HepG2 (cell line): ENCODE results near the gene RIMBP3C. TPM values are rescaled to one million over a fixed set of nuclear protein-coding genes. Genes with fewer than 3 reads are reported as not detected.
A peak's percentile ranks its signal among the peaks of the same experiment; 100 is the strongest.

ENCODE experiments used
- AGO1 ChIP-seq: fragments of 200-400 bp; formaldehyde crosslinking; IDR thresholded peaks from 2 replicates; pipeline ENCODE4 v1.6.1; 2017; ENCODE audit warnings: mild to moderate bottlenecking, low read depth, low read length, moderate library complexity; ENCODE audit not compliant: poor library complexity, severe bottlenecking
- FOSL2 ChIP-seq: sonication (generic); formaldehyde crosslinking; IDR thresholded peaks from 2 replicates; pipeline ENCODE4 v1.4.0; 2020; ENCODE audit warnings: missing genetic modification reagents
- HOXA9 ChIP-seq: sonication (generic); formaldehyde crosslinking; IDR thresholded peaks from 2 replicates; pipeline ENCODE4 v1.8.1; 2022; ENCODE audit warnings: missing genetic modification reagents, mild to moderate bottlenecking, moderate library complexity, borderline replicate concordance
- NCOA2 ChIP-seq: sonication (generic); formaldehyde crosslinking; IDR thresholded peaks from 2 replicates; pipeline ENCODE4 v1.8.0; 2022; ENCODE audit warnings: inconsistent platforms
- NFE2 ChIP-seq: sonication (generic); formaldehyde crosslinking; IDR thresholded peaks from 2 replicates; pipeline ENCODE4 v1.4.0; 2020; ENCODE audit warnings: missing genetic modification reagents
- SP4 ChIP-seq: sonication (generic); formaldehyde crosslinking; IDR thresholded peaks from 2 replicates; pipeline ENCODE4 v1.8.1; 2023; ENCODE audit warnings: mild to moderate bottlenecking, missing genetic modification reagents
- ZNF12 ChIP-seq: sonication (generic); formaldehyde crosslinking; IDR thresholded peaks from 2 replicates; pipeline ENCODE4 v1.5.0; 2020; ENCODE audit warnings: missing genetic modification reagents
- ZNF260 ChIP-seq: sonication (generic); formaldehyde crosslinking; IDR thresholded peaks from 2 replicates; pipeline ENCODE4 v1.4.0; 2020; ENCODE audit warnings: missing genetic modification reagents, low read depth, mild to moderate bottlenecking, borderline replicate concordance
- ZNF543 ChIP-seq: sonication (generic); formaldehyde crosslinking; IDR thresholded peaks from 2 replicates; pipeline ENCODE4 v1.4.0; 2020; ENCODE audit warnings: mild to moderate bottlenecking, missing genetic modification reagents
- ZNF550 ChIP-seq: sonication (generic); formaldehyde crosslinking; IDR thresholded peaks from 2 replicates; pipeline ENCODE4 v1.4.0; 2020; ENCODE audit warnings: mild to moderate bottlenecking, missing genetic modification reagents, borderline replicate concordance
- ZNF552 ChIP-seq: sonication (generic); formaldehyde crosslinking; IDR thresholded peaks from 2 replicates; pipeline ENCODE4 v1.9.0; 2022; ENCODE audit warnings: missing genetic modification reagents, mild to moderate bottlenecking, borderline replicate concordance
- polyA plus RNA-seq, 8 experiments: library from polyadenylated mRNA; depleted of rRNA in 3 of 8; stranded (reverse) in 7 of 8; unstranded in 1 of 8; fragments of >200 nt; fragmentation: Illumina TruSeq in 4 of 8; extraction: Trizol in 4 of 8; gene quantifications; 2 replicates each; pipeline versions ENCODE4 v1.2.1 to v1.2.3, GENCODE V29; 2011 to 2016; ENCODE audit warnings: low read depth in 4 of 8, missing spikeins in 1 of 8, mixed read lengths in 1 of 8; ENCODE audit not compliant: insufficient read depth in 1 of 8
- total RNA-seq, 5 experiments: library from RNA; depleted of rRNA; stranded (reverse); fragments of >200 nt; fragmentation: Illumina TruSeq; extraction: Trizol; gene quantifications; 2 replicates each; pipeline ENCODE4 v1.2.3, GENCODE V29; 2016; ENCODE audit warnings: low read depth in 1 of 5
- TF ChIP-seq, protein P1 (sequence below): sonication (generic); formaldehyde crosslinking; IDR thresholded peaks from 2 replicates; pipeline ENCODE4 v1.8.1; 2023; ENCODE audit warnings: missing genetic modification reagents, mild to moderate bottlenecking, borderline replicate concordance
- TF ChIP-seq, protein P2 (sequence below): sonication (generic); formaldehyde crosslinking; IDR thresholded peaks from 2 replicates; pipeline ENCODE4 v1.5.1; 2020; ENCODE audit warnings: missing genetic modification reagents, mild to moderate bottlenecking, borderline replicate concordance
- TF ChIP-seq, protein P3 (sequence below): sonication (generic); formaldehyde crosslinking; IDR thresholded peaks from 2 replicates; pipeline ENCODE4 v1.4.0; 2020; ENCODE audit warnings: missing genetic modification reagents
- TF ChIP-seq, protein P4 (sequence below), 2 experiments: sonication (generic) in 1 of 2; formaldehyde crosslinking in 1 of 2; IDR thresholded peaks; 2 replicates each; pipeline versions ENCODE4 v1.4.0 to v1.6.1; 2016 to 2020; ENCODE audit warnings: borderline replicate concordance in 1 of 2, low read depth in 1 of 2, mild to moderate bottlenecking in 1 of 2, missing genetic modification reagents in 1 of 2
- TF ChIP-seq, protein P5 (sequence below): sonication (generic); formaldehyde crosslinking; IDR thresholded peaks from 2 replicates; pipeline ENCODE4; 2020; ENCODE audit warnings: missing genetic modification reagents, mild to moderate bottlenecking, borderline replicate concordance
- TF ChIP-seq, protein P6 (sequence below): sonication (generic); formaldehyde crosslinking; IDR thresholded peaks from 2 replicates; pipeline ENCODE4 v1.8.1; 2023; ENCODE audit warnings: mild to moderate bottlenecking, missing genetic modification reagents

Gene RIMBP3C
- total and polyA plus RNA-seq, 2 of the 13 experiments (the other 11 are each of a cell fraction or from before 2014, with no cell fraction given): 0.15 TPM; not detected in 1

DNA sequence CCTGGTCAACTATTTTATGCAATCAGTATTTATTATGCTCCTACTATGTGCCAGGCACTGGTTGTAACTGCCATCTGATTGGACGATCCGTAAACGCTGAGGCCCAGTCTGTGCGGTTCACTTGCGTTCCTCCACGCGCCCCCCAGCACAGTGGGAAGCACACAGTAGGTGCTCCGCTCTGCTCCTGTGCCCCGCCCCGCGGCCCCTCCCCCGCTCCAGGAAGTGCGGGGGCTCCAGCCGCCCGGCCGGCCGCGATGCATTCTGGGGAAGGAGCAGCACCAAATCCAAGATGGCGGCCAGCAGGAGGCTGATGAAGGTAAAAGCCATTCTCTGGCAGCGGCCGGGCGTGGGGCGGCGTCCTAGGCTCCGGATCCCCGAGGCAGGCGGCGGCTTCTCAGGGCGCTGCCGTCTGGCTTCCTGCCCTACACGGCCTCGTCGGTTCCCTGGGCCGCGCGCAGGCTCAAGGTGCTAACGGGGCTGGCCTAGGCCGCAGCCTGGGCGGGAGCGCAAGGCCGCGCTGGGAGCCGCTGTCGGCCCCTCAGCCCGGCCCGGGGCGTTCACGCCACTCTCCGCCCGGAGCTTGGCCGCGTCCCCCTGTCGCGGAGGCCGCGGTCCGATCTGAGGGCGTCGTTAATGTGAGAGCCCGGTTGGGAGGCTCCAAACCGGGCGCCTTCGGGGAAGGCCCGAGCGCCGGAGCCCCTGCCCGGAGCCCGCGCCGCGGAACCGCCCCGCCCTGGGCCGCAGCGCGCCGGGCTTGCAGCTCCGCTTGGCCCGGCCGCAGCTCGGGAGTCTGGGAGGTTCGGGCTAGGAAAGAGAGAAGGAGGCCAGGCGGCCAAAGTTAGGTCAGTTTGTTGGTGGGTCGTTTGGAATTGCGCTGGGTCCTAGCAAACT is 16.4 kb upstream of the RIMBP3C start, which contains the start of gene UBE2L3 (continued):
- TF ChIP-seq ZNF12 (CRISPR knock-in tag) (0 out of 2 replicates have a peak, but pooled peaks have one; percentile 11), ZNF552 (CRISPR knock-in tag) (no peak), NFE2 (CRISPR knock-in tag) (no peak), ZNF260 (CRISPR knock-in tag) (no peak), NCOA2 (CRISPR knock-in tag) (peak; percentile 35; the same call in 1 of the 2 replicates), AGO1 (no peak), ZNF543 (CRISPR knock-in tag) (peak; percentile 82; the same call in 1 of the 2 replicates), ZNF550 (no peak), FOSL2 (CRISPR knock-in tag) (peak; percentile 27; the same call in 1 of the 2 replicates), HOXA9 (no peak), SP4 (no peak)
- TF ChIP-seq, protein P1, sequence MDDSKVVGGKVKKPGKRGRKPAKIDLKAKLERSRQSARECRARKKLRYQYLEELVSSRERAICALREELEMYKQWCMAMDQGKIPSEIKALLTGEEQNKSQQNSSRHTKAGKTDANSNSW (CRISPR knock-in tag): peak; percentile 61; the same call in 1 of the 2 replicates
- TF ChIP-seq, protein P2, sequence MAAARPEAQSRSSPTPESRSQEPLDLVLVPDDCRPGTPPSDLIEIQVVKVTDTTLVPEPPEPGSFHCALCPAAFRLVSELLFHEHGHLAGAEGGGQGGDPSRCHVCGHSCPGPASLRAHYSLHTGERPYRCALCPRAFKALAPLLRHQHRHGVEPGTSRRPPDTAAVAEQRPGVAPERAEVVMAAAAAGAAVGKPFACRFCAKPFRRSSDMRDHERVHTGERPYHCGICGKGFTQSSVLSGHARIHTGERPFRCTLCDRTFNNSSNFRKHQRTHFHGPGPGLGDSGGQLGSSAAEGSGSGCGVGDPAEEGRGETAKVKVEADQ (CRISPR knock-in tag): peak; percentile 89
- TF ChIP-seq, protein P3, sequence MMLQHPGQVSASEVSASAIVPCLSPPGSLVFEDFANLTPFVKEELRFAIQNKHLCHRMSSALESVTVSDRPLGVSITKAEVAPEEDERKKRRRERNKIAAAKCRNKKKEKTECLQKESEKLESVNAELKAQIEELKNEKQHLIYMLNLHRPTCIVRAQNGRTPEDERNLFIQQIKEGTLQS (CRISPR knock-in tag): no peak
- TF ChIP-seq, protein P4, sequence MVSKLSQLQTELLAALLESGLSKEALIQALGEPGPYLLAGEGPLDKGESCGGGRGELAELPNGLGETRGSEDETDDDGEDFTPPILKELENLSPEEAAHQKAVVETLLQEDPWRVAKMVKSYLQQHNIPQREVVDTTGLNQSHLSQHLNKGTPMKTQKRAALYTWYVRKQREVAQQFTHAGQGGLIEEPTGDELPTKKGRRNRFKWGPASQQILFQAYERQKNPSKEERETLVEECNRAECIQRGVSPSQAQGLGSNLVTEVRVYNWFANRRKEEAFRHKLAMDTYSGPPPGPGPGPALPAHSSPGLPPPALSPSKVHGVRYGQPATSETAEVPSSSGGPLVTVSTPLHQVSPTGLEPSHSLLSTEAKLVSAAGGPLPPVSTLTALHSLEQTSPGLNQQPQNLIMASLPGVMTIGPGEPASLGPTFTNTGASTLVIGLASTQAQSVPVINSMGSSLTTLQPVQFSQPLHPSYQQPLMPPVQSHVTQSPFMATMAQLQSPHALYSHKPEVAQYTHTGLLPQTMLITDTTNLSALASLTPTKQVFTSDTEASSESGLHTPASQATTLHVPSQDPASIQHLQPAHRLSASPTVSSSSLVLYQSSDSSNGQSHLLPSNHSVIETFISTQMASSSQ (IDR thresholded peaks at IDR 0.05; ENCODE audit: low read depth): no peak
- TF ChIP-seq, protein P4 (CRISPR knock-in tag; IDR thresholded peaks at IDR 0.05; ENCODE audit: borderline replicate concordance): no peak
- TF ChIP-seq, protein P5, sequence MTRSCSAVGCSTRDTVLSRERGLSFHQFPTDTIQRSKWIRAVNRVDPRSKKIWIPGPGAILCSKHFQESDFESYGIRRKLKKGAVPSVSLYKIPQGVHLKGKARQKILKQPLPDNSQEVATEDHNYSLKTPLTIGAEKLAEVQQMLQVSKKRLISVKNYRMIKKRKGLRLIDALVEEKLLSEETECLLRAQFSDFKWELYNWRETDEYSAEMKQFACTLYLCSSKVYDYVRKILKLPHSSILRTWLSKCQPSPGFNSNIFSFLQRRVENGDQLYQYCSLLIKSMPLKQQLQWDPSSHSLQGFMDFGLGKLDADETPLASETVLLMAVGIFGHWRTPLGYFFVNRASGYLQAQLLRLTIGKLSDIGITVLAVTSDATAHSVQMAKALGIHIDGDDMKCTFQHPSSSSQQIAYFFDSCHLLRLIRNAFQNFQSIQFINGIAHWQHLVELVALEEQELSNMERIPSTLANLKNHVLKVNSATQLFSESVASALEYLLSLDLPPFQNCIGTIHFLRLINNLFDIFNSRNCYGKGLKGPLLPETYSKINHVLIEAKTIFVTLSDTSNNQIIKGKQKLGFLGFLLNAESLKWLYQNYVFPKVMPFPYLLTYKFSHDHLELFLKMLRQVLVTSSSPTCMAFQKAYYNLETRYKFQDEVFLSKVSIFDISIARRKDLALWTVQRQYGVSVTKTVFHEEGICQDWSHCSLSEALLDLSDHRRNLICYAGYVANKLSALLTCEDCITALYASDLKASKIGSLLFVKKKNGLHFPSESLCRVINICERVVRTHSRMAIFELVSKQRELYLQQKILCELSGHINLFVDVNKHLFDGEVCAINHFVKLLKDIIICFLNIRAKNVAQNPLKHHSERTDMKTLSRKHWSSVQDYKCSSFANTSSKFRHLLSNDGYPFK (CRISPR knock-in tag): peak; percentile 79; the same call in 1 of the 2 replicates
- TF ChIP-seq, protein P6, sequence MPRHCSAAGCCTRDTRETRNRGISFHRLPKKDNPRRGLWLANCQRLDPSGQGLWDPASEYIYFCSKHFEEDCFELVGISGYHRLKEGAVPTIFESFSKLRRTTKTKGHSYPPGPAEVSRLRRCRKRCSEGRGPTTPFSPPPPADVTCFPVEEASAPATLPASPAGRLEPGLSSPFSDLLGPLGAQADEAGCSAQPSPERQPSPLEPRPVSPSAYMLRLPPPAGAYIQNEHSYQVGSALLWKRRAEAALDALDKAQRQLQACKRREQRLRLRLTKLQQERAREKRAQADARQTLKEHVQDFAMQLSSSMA: no peak
